Esophagus squamous epithelium (tissue), 5 donors: ENCODE measurements around the gene FAM171A2. TPM values are rescaled to one million over a fixed set of nuclear protein-coding genes. Genes with fewer than 3 reads are reported as not detected.

Experiments used
- DNase-seq: peaks from one replicate; lab custom pipeline; 2025; lab: John Stamatoyannopoulos, UW
- H3K27ac ChIP-seq, 4 donors: fragments of 200-600 bp; sonication (generic); one replicate each; pipeline ENCODE4 v1.5.1; 2016 to 2019; ENCODE audit warnings: mild to moderate bottlenecking in 1 of 4
- H3K27me3 ChIP-seq, 4 donors: fragments of 200-600 bp; sonication (generic); 1 replicate in 3 of 4; 2 replicates in 1 of 4; pipeline versions ENCODE4 v1.5.1 to v1.6.0; 2017 to 2021; ENCODE audit warnings: antibody characterized with exemption in 1 of 4
- H3K36me3 ChIP-seq, 3 donors: fragments of 200-600 bp; sonication (generic); one replicate each; pipeline ENCODE4 v1.5.1; 2016 to 2019
- H3K4me1 ChIP-seq, 3 donors: fragments of 200-600 bp; sonication (generic); one replicate each; pipeline ENCODE4 v1.5.1; 2017 to 2019
- H3K4me3 ChIP-seq, 4 donors: fragments of 200-600 bp; sonication (generic); 1 replicate in 3 of 4; 2 replicates in 1 of 4; pipeline ENCODE4 v1.5.1; 2016 to 2019; ENCODE audit warnings: mild to moderate bottlenecking in 2 of 4, moderate library complexity in 1 of 4
- H3K9me3 ChIP-seq, 3 donors: fragments of 200-600 bp; sonication (generic); one replicate each; pipeline ENCODE4 v1.5.1; 2016 to 2019
- CTCF ChIP-seq, 6 experiments: fragments of 450-650 bp in 4 of 6; fragments of 200-600 bp in 2 of 6; sonication (generic) in 2 of 6; IDR thresholded peaks; one replicate each; pipeline ENCODE4 v1.5.1; 2016 to 2019; ENCODE audit warnings: antibody characterized with exemption in 6 of 6, mild to moderate bottlenecking in 4 of 6, moderate library complexity in 4 of 6
- POLR2A ChIP-seq, 4 donors: fragments of 450-650 bp; IDR thresholded peaks; one replicate each; pipeline ENCODE4 v1.6.1; 2017; ENCODE audit warnings: antibody characterized with exemption in 4 of 4, mild to moderate bottlenecking in 4 of 4, moderate library complexity in 3 of 4
- WGBS, 2 donors: methylation state at CpG; one replicate each; pipeline ENCODE4 v1.1.5; 2018; 5-methylcytosine and 5-hydroxymethylcytosine counted together
- intact Hi-C: fragments of 100-400 bp; cut with DNase I; formaldehyde crosslinking; loops from one replicate; pipeline ENCODE4 v1.15.0; 2022
- total RNA-seq, 4 donors: library from RNA; depleted of rRNA; stranded (reverse); fragments of >200 nt; gene quantifications; one replicate each; pipeline ENCODE4 v1.1.0, GENCODE V29; 2016
- donor health status: DM: yes; HTN: yes; CAD: no.

The FAM171A2 gene
- total RNA-seq, 4 donors from 2014 or later = 0.35 to 17.4 (median 3.2) TPM

GRCh38 chr17:44323359-44324091 is 40.1 kb downstream of the FAM171A2 start:
- TF ChIP-seq CTCF (IDR thresholded peaks at IDR 0.05) (no peak), POLR2A (IDR thresholded peaks at IDR 0.05) (no peak)
- intact Hi-C loops = loop anchor here (5.0 kb wide), 1 partner anchor 111 kb away; no protein-coding TSS in a partner anchor
- Histone ChIP-seq H3K9me3 (no peaks in the 10 kb centered on the region), H3K4me3 (peak overlapping the region; percentile 77 to 90 (median 88)), H3K36me3 (peaks cover 23 to 46% (median 32%) of the 10 kb centered on the region in 3 donors), H3K27me3 (no peaks in the 10 kb centered on the region), H3K4me1 (peaks cover 23 to 53% (median 26%) of the 10 kb centered on the region in 3 donors), H3K27ac (peak overlapping the region; percentile 88 to 94 (median 94))
- 82 to 95% methylated on average over 4 to 13 of the region's 27 CpGs for WGBS, 2 donors
- no peak for DNase-seq

DNA sequence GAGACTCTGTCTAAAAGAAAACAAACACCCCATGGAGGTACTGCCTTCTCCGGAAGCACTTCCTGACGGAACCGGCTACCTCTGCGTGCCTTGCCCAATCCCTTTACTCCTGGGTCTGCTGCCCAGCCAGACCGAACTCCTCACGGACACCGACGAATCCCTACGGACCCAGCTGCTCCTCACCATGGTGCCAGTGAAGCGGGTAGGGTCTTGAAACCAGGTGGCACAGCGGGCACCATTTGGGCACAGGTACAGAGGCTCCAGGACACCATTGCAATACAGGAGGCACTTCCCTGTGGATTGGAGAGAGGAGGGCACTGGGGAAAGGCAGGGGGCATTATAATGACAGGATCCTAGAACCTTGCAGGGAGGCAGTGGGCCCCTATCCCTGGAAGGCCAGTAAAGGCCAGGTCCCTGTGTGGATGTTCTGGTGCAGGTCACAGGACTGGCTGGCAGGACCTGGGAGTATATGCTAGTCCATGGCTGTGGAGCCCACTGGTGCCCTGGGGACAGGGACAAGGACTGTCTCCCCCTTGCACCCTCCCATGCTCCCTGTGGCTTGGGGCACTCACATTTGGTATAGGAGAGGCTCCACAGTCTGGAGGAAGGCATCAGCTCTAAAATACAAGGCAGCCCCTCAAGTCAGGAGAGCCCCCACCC is 41.3 kb downstream of the FAM171A2 start:
- Histone ChIP-seq H3K27ac (no peak overlapping the region), H3K4me3 (no peak overlapping the region), H3K27me3 (peaks cover 0 to 10% (median 0%) of the 10 kb centered on the region in 4 donors), H3K4me1 (peaks cover 22 to 44% (median 26%) of the 10 kb centered on the region in 3 donors), H3K36me3 (peaks cover 23 to 46% (median 32%) of the 10 kb centered on the region in 3 donors), H3K9me3 (no peaks in the 10 kb centered on the region)
- intact Hi-C loops = loop anchor here (5.0 kb wide), 1 partner anchor 110 kb away; no protein-coding TSS in a partner anchor
- 91% methylated on average over 9 of the region's 11 CpGs; no CpG with 5 or more reads in 1 of the 2 donors for WGBS, 2 donors
- DNase-seq = no peak
- TF ChIP-seq POLR2A (IDR thresholded peaks at IDR 0.05) = no peak
- TF ChIP-seq CTCF (IDR thresholded peaks at IDR 0.05) = no peak

- intact Hi-C loops = loop anchor here (5.0 kb wide), 1 partner anchor 109 kb away; no protein-coding TSS in a partner anchor
- H3K4me3 ChIP-seq = no peak overlapping the region
- H3K9me3 ChIP-seq = no peaks in the 10 kb centered on the region
- no peak for DNase-seq
- H3K4me1 ChIP-seq = peaks cover 17 to 41% (median 21%) of the 10 kb centered on the region in 3 donors
- H3K27me3 ChIP-seq = peaks cover 0 to 19% (median 1%) of the 10 kb centered on the region in 4 donors
- H3K27ac ChIP-seq = no peak overlapping the region
- H3K36me3 ChIP-seq = peaks cover 23 to 46% (median 32%) of the 10 kb centered on the region in 3 donors
- no peak for TF ChIP-seq POLR2A (IDR thresholded peaks at IDR 0.05)
- no peak for TF ChIP-seq CTCF (IDR thresholded peaks at IDR 0.05)
- WGBS, 2 donors = 90 to 92% methylated on average over 12 to 13 of the region's 21 CpGs
Observed at GRCh38 chr17:44321246-44322120, 42.2 kb downstream of the FAM171A2 start.

GRCh38 chr17:44320066-44320465 is 43.6 kb downstream of the FAM171A2 start:
- 90 to 94% methylated on average over 4 to 5 of the region's 18 CpGs for WGBS, 2 donors
- H3K27ac ChIP-seq = no peak overlapping the region
- peaks cover 0 to 33% (median 11%) of the 10 kb centered on the region in 4 donors for H3K27me3 ChIP-seq
- intact Hi-C loops = loop anchor here (5.0 kb wide), 1 partner anchor 108 kb away; no protein-coding TSS in a partner anchor
- TF ChIP-seq CTCF (IDR thresholded peaks at IDR 0.05) (no peak), POLR2A (IDR thresholded peaks at IDR 0.05) (no peak)
- H3K4me3 ChIP-seq = no peak overlapping the region
- no peak for DNase-seq
- peaks cover 18 to 41% (median 23%) of the 10 kb centered on the region in 3 donors for H3K4me1 ChIP-seq
- no peaks in the 10 kb centered on the region for H3K9me3 ChIP-seq
- peaks cover 23 to 46% (median 32%) of the 10 kb centered on the region in 3 donors for H3K36me3 ChIP-seq
